SIG-M5 (cell line): ENCODE measurements around the gene ZNF431.
"Not testable (repeated sequence)": the region's sequence is repeated elsewhere in the genome, so short reads cannot be mapped to it uniquely, and the experiment has no call there.

Experiments
- DNase-seq: peaks from one replicate; lab custom pipeline; 2025; lab: John Stamatoyannopoulos, UW

The ZNF431 gene

DNA sequence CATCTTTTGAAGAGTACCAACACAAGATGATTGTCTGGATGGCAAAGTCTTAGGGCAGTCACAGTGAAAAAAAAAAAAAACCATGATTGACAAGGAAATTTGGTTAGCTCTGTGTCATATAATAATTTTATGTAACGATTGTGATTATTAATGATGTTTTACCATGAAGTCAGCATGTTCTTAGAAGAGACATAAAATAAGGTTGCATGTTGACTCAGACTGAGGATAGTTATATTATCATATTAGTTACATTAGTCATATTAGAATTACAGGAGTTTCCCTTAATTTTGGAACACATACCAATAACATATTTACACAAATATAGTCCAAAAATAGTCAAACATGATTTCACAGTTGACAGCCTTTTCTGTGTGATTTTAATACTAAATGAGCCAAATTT lies 5.7 kb downstream of the ZNF431 start:
- DNase-seq = no peak

DNA sequence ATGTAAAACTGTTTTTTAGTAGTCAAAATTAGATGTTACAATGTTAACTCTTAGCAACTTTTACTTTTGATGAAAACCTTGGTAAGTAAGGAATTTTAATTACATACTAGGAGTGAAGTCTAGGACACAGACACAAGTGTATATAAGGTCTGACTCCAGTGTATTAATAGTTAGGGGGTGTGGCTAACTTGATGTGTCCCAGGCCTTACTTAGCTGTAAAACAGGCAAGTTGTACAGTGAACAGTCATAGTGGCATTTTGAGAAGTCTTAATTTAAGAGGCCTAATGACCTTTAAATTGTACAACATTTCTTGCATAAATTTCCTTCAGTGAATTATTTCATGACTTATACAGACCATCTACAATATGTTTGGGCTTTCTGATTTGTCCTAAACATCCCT lies 6.8 kb downstream of the ZNF431 start:
- DNase-seq = no peak

GRCh38 chr19:21149877-21150276 lies 8.0 kb downstream of the ZNF431 start:
- DNase-seq = no peak

- DNase-seq = no peak
These were observed 9.6 kb downstream of the ZNF431 start for GRCh38 chr19:21151460-21151859.

DNA sequence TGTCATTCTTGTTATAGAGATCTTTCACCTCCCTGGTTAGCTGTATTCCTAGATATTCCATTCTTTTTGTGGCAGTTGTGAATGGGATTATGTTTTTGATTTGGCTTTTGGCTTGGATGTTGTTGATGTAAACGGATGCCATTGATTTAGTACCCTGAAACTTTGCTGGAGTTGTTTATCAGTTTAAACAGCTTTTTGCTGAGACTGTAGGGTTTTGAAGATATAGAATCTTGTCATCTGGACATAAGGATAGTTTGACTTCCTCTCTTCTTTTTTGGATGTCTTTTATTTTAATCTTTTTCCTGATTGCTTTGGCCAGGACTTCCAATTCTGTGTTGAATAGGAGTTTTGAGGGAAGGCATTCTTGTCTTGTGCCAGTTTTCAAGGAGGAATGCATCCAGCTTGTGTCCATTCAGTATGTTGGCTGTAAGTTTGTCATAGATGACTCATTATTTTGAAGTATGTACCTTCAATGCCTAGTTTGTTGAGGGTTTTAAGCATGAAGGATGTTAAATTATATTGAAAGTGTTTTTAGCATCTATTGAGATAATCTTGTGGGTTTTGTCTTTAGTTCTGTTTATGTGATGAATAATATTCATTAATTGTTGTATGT lies 16.8 kb downstream of the ZNF431 start:
- DNase-seq = no peak

- no peak for DNase-seq
These were observed 22.7 kb downstream of the ZNF431 start for GRCh38 chr19:21164541-21164940.

DNA sequence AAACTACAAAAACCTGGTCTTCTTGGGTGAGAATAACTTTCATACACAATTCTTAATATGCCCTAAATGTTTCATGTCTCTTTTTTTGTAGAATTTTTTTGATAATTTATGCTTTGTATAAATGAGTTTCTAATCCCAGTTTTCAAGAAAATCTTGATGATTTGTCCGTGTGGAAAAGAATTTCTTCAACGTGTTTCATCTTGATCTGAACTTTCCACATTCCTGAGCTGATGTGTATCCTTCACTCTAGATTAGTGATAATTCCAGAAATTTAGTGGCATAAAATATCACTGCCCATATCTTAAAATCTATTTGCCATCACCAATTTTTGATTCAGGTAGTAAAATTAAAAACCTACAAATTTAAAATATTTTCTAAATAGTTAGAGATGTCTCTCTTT lies 24.6 kb downstream of the ZNF431 start:
- no peak for DNase-seq

DNA sequence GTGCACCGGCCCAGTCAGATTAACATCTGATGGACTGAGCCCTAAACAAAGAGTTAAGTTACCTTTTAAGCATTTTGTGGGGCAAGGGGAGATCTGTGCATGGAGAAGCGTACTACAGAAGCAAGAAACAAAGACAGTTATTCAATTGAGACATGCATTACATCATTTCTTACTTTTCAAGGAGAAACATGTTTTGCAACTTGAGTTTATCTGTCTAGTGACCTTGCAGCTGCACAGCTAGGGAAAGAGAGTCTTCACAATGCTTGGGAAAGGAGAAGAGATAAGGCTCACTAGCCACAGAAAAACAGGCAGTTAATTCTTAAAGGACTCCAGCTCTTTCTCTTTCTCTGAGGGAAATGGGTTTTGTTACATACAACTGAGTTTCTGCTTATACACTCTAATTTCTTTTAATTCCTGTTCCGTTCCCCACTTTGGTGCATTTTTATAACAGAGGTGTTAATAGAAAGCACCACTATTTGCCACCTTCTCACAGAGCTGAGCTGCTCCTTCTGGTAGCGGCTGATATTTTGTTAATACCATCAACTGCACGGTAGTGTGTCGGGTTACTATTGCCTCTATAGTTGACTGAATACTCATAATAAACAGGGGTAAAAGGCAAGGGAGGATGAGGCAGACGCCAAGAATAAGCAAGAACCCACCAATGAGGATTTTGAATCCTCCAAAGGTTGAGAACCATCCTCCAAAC lies 55.9 kb downstream of the ZNF431 start:
- no peak for DNase-seq

DNA sequence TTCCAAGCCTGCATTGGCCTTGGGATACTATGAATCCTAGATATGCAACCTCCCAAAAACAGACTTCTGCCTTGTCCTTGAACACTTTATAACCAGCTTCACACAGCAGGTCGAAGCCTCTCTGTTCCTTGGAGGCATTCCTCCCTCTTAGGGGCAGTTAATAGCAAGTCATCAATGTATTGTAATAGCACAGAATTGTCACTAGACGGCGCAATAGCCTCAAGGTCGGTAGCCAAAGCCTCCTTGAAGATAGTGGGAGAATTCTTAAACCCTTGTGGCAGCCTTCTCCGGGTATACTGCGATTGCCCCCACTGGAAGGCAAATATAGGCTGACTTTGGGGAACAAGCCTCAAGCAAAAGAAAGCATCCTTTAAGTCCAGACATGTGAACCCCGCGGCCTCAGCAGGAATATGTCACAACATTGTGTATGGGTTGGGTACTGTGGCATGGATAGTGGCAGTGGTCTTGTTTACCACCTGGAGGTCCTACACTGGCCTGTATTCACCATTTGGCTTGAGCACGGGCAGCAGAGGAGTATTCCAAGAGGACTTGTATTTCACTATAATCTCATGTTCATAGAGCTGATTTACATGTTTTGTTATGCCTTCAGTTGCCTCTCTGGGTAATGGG lies 61.1 kb downstream of the ZNF431 start:
- no peak for DNase-seq

GRCh38 chr19:21210037-21210621 lies 68.3 kb downstream of the ZNF431 start:
- DNase-seq = no peak

DNA sequence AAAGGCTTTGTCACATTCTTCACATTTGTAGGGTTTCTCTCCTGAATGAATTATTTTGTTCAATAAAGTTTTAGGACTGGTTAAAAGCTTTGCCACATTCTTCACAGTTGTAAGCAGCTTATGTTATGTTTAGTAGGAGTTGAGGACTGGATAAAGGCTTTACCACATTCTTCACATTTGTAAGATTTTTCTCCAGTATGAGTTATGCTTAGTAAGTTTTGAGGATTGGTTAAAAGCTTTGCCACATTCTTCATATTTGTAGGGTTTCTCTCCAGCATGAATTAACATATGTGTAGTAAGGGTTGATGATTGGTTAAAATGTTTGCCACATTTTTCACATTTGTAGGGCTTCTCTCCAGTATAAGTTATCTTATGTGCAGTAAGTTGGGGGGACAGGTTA lies 79.9 kb downstream of the ZNF431 start:
- no peak for DNase-seq

- not testable (repeated sequence) for DNase-seq
These were observed 88.1 kb downstream of the ZNF431 start for GRCh38 chr19:21229938-21230337.

GRCh38 chr19:21233691-21234090 lies 91.9 kb downstream of the ZNF431 start:
- DNase-seq = no peak

DNA sequence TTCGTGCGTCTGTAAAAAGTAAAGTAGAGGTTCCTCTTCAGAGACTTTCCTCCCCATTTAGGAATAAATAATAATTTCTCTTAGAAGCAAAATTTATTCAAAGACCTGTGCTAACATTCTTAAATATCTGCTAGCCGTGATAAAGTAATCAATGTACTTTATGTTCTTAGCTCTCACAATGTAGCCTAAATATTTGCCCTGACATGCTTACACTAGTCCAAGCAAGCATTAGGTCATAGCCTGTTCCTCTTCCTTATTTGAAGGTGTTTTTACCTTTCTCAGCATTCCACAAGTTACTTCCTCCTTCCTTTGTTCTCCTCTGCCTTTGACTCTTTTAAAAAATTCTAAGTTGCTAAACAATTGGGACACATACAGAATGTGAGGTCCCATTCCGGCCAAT lies 94.9 kb downstream of the ZNF431 start:
- not testable (repeated sequence) for DNase-seq

GRCh38 chr19:21238670-21239069 lies 96.8 kb downstream of the ZNF431 start:
- DNase-seq = no peak
